PC-9 (cell line): ENCODE measurements around the gene SLC13A2. TPM values are rescaled to one million over a fixed set of nuclear protein-coding genes. Genes with fewer than 3 reads are reported as not detected.

Experiments used
- BruUV-seq: library from RNA; stranded (reverse); fragments of 400-500 nt; replicated peaks from 2 replicates; lab custom pipeline; 2021; lab: Mats Ljungman, UMichigan
- CTCF ChIA-PET: fragments of 300-600 bp; sonication (Branson Sonifier 250); formaldehyde crosslinking; loops from one replicate; lab custom pipeline; 2022; ENCODE audit warnings: antibody characterized with exemption; lab: Charles Lee
- POLR2A ChIA-PET: fragments of 300-600 bp; sonication (Branson Sonifier 250); formaldehyde crosslinking; loops from one replicate; lab custom pipeline; 2022; ENCODE audit warnings: antibody characterized with exemption; ENCODE audit not compliant: unreplicated experiment; lab: Charles Lee
- DNase-seq, 2 experiments: peaks; one replicate each; pipeline versions ENCODE4 v3.0.0 to v3.0.0-alpha.2; 2015 to 2022; ENCODE audit warnings: mixed read lengths in 1 of 2
- H2AFZ ChIP-seq: fragments of 200-600 bp; sonication (generic); 2 replicates; pipeline ENCODE4 v1.8.1; 2017; ENCODE audit warnings: antibody characterized with exemption
- H3F3A ChIP-seq: fragments of 200-600 bp; sonication (generic); 2 replicates; pipeline ENCODE4 v1.8.1; 2017; ENCODE audit warnings: antibody characterized with exemption, mild to moderate bottlenecking, low read depth; ENCODE audit not compliant: insufficient read depth
- H3K27ac ChIP-seq: fragments of 200-600 bp; sonication (generic); 2 replicates; pipeline ENCODE4 v1.6.1; 2016; ENCODE audit warnings: mixed run types
- H3K27me3 ChIP-seq: fragments of 200-600 bp; sonication (generic); 2 replicates; pipeline ENCODE4 v1.6.1; 2016; ENCODE audit warnings: low read depth, mixed run types; ENCODE audit not compliant: insufficient read depth
- H3K36me3 ChIP-seq: fragments of 200-600 bp; sonication (generic); 2 replicates; pipeline ENCODE4 v1.6.1; 2016; ENCODE audit warnings: low read depth, mixed run types
- H3K4me1 ChIP-seq: fragments of 200-600 bp; sonication (generic); replicated peaks from 2 replicates; pipeline ENCODE4 v1.6.1; 2016; ENCODE audit warnings: mixed run types; ENCODE audit not compliant: insufficient read depth
- H3K4me2 ChIP-seq: fragments of 200-600 bp; sonication (generic); 2 replicates; pipeline ENCODE4 v1.6.1; 2017; ENCODE audit warnings: mixed run types
- H3K4me3 ChIP-seq: fragments of 200-600 bp; sonication (generic); 2 replicates; pipeline ENCODE4 v1.6.1; 2016; ENCODE audit warnings: mixed run types
- H3K79me2 ChIP-seq: fragments of 200-600 bp; sonication (generic); 2 replicates; pipeline ENCODE4 v1.6.1; 2017; ENCODE audit warnings: low read depth, mixed run types
- H3K9me2 ChIP-seq: fragments of 200-600 bp; sonication (generic); 2 replicates; pipeline ENCODE4 v1.8.1; 2017; ENCODE audit warnings: mild to moderate bottlenecking; ENCODE audit not compliant: insufficient read depth
- H3K9me3 ChIP-seq: fragments of 200-600 bp; sonication (generic); 2 replicates; pipeline ENCODE4 v1.8.1; 2016; ENCODE audit warnings: low read depth; ENCODE audit not compliant: insufficient read depth
- H4K20me1 ChIP-seq: fragments of 200-600 bp; sonication (generic); 2 replicates; pipeline ENCODE4 v1.8.1; 2017; ENCODE audit not compliant: insufficient read depth
- CTCF ChIP-seq: fragments of 200-600 bp; sonication (generic); conservative IDR thresholded peaks from 2 replicates; pipeline ENCODE4 v1.6.1; 2017; ENCODE audit warnings: mixed run types, antibody characterized with exemption, mild to moderate bottlenecking, moderate library complexity
- EZH2 ChIP-seq: fragments of 200-600 bp; sonication (generic); IDR thresholded peaks from 2 replicates; pipeline ENCODE4 v1.8.0; 2017; ENCODE audit warnings: antibody characterized with exemption, low read depth
- intact Hi-C: fragments of 100-400 bp; cut with micrococcal nuclease; formaldehyde crosslinking; loops from one replicate; pipeline ENCODE4 v1.10.0; 2022; ENCODE audit not compliant: unreplicated experiment
- total RNA-seq: library from RNA; stranded (reverse); gene quantifications from 2 replicates; pipeline ENCODE4 v1.2.3, GENCODE V29; 2021

SLC13A2 gene
- total RNA-seq, 1 experiment from 2014 or later, result not detected

GRCh38 chr17:28485049-28485448 lies 11.6 kb downstream of the SLC13A2 start:
- H3K9me2 ChIP-seq, result no peaks in the 10 kb centered on the region
- POLR2A ChIA-PET, result no interaction called here
- BruUV-seq, result no TSS peak

GRCh38 chr17:28487881-28488532 lies 14.6 kb downstream of the SLC13A2 start:
- H3K27me3 ChIP-seq, result peaks cover 40% of the 10 kb centered on the region; the same call in 1 of the 2 replicates
- TF ChIP-seq EZH2 (no peak), CTCF (no peak)
- BruUV-seq, result no TSS peak
- H3K4me3 ChIP-seq, result no peak overlapping the region
- H4K20me1 ChIP-seq, result no peaks in the 10 kb centered on the region
- H3K9me2 ChIP-seq, result no peaks in the 10 kb centered on the region
- no peaks in the 10 kb centered on the region for H3K4me1 ChIP-seq
- no peaks in the 10 kb centered on the region for H3F3A ChIP-seq
- ChIA-PET CTCF (interaction anchor here (0.5 to 1.1 kb wide), 2 partner anchors 27 to 53 kb away, joined by 3 to 5 read pairs; no protein-coding TSS in a partner anchor), POLR2A (interaction anchor here (0.6 kb wide), 1 partner anchor 10 kb away, joined by 3 read pairs; no protein-coding TSS in a partner anchor)
- no peaks in the 10 kb centered on the region for H3K36me3 ChIP-seq
- H2AFZ ChIP-seq, result no peak overlapping the region
- H3K9me3 ChIP-seq, result no peaks in the 10 kb centered on the region
- DNase-seq, result no peak
- intact Hi-C loops, result no loop called here
- H3K4me2 ChIP-seq, result no peak overlapping the region
- no peaks in the 10 kb centered on the region for H3K79me2 ChIP-seq
- H3K27ac ChIP-seq, result no peak overlapping the region

More at GRCh38 chr17:28485049-28485448, 11.6 kb downstream of the SLC13A2 start:
- Histone ChIP-seq H3K27ac (no peak overlapping the region), H3K27me3 (peaks cover 20% of the 10 kb centered on the region; the same call in 1 of the 2 replicates), H3K4me3 (no peak overlapping the region), H3K79me2 (no peaks in the 10 kb centered on the region), H3K36me3 (no peaks in the 10 kb centered on the region), H2AFZ (no peak overlapping the region), H3K4me2 (no peak overlapping the region), H3K9me3 (no peaks in the 10 kb centered on the region), H4K20me1 (no peaks in the 10 kb centered on the region), H3K4me1 (no peaks in the 10 kb centered on the region), H3F3A (no peaks in the 10 kb centered on the region)
- CTCF ChIA-PET, result no interaction called here
- intact Hi-C loops, result no loop called here
- no peak for DNase-seq
- TF ChIP-seq CTCF, result no peak
- no peak for TF ChIP-seq EZH2

- BruUV-seq, result no TSS peak
- CTCF ChIA-PET, result no interaction called here
- no peak for DNase-seq
- no peaks in the 10 kb centered on the region for H3K9me3 ChIP-seq
- H3K4me2 ChIP-seq, result no peak overlapping the region
- no peaks in the 10 kb centered on the region for H4K20me1 ChIP-seq
- TF ChIP-seq EZH2 (no peak), CTCF (no peak)
- peaks cover 40% of the 10 kb centered on the region; the same call in 1 of the 2 replicates for H3K27me3 ChIP-seq
- H3K4me3 ChIP-seq, result no peak overlapping the region
- no peaks in the 10 kb centered on the region for H3K4me1 ChIP-seq
- H2AFZ ChIP-seq, result no peak overlapping the region
- no peak overlapping the region for H3K27ac ChIP-seq
- intact Hi-C loops, result no loop called here
- POLR2A ChIA-PET, result no interaction called here
- H3K79me2 ChIP-seq, result no peaks in the 10 kb centered on the region
- H3K36me3 ChIP-seq, result no peaks in the 10 kb centered on the region
- H3K9me2 ChIP-seq, result no peaks in the 10 kb centered on the region
- no peaks in the 10 kb centered on the region for H3F3A ChIP-seq
Measured at GRCh38 chr17:28488533-28489276, 15.3 kb downstream of the SLC13A2 start.
